ENCODE data around the gene CCR6.

GRCh38 chr6:167150941-167151549 is 28.1 kb downstream of the CCR6 start:
- TF ChIP-seq POLR2AphosphoS5 (IDR thresholded peaks at IDR 0.05; ENCODE audit: insufficient read depth, low read depth, low read length) (no peak), CTCF (IDR thresholded peaks at IDR 0.05; ENCODE audit: extremely low read depth in 1 of 2, insufficient read depth in 1 of 2, low read depth in 1 of 2, low read length in 2 of 2) (no peak), JUN (IDR thresholded peaks at IDR 0.05; ENCODE audit: borderline replicate concordance, insufficient read depth, insufficient read length, low read depth) (no peak), EZH2 (IDR thresholded peaks at IDR 0.05; ENCODE audit: borderline replicate concordance, low read depth, low read length, severe bottlenecking) (no peak), MYC (IDR thresholded peaks at IDR 0.05; ENCODE audit: low read depth, low read length) (no peak)

Measured in endothelial cell of umbilical vein (primary cell).